GM12878 (cell line): Measurements from ENCODE around the gene LRGUK. TPM values are rescaled to one million over a fixed set of nuclear protein-coding genes. Genes with fewer than 3 reads are reported as not detected.

Experiments
- ATAC-seq: fragments of 200-7000 bp; cut with Tn5 transposase; 3 replicates; pipeline ENCODE4 v1.9.1; 2020; ENCODE audit warnings: mild to moderate bottlenecking, moderate library complexity
- BruUV-seq: library from RNA; stranded (reverse); fragments of 400-500 nt; replicated peaks from 2 replicates; lab custom pipeline; 2021; lab: Mats Ljungman, UMichigan
- CTCF ChIA-PET: fragments of 300-600 bp; sonication (Branson Sonifier 250); formaldehyde crosslinking; extraction: SDS; loops from one replicate; lab custom pipeline; 2021; ENCODE audit warnings: inconsistent platforms; lab: Yijun Ruan, JAX
- POLR2A ChIA-PET: fragments of 350-600 bp; formaldehyde crosslinking; extraction: SDS; loops from one replicate; lab custom pipeline; 2021; ENCODE audit warnings: inconsistent platforms; lab: Charles Lee
- RAD21 ChIA-PET: fragments of 300-600 bp; sonication (Branson Sonifier 250); formaldehyde crosslinking; loops from one replicate; lab custom pipeline; 2023; ENCODE audit warnings: antibody characterized with exemption; ENCODE audit not compliant: unreplicated experiment; lab: Charles Lee
- SMC1A ChIA-PET: fragments of 300-600 bp; sonication (Branson Sonifier 250); formaldehyde crosslinking; loops from one replicate; lab custom pipeline; 2023; ENCODE audit not compliant: unreplicated experiment, uncharacterized antibody; lab: Charles Lee
- DNase-seq: peaks from one replicate; pipeline ENCODE4 v3.0.0-alpha.2; 2011; ENCODE audit warnings: low read depth, low spot score
- FAIRE-seq: peaks from 3 replicates; lab custom pipeline; 2011; peaks lifted over from hg19 to GRCh38; lab: Jason Lieb, UNC
- H2AFZ ChIP-seq: 2 replicates; pipeline ENCODE4 v1.6.0; 2011; ENCODE audit warnings: low read depth, low read length, control low read depth; ENCODE audit not compliant: control insufficient read depth
- H3K27ac ChIP-seq: 2 replicates; pipeline ENCODE4 v1.5.1; 2011; ENCODE audit warnings: control low read depth; ENCODE audit not compliant: control insufficient read depth, insufficient read depth
- H3K27me3 ChIP-seq, 2 experiments: replicated peaks in 1 of 2; 2 replicates each; pipeline versions ENCODE4 v1.6.0 to v1.6.1; 2011; ENCODE audit warnings: low read length in 1 of 2; ENCODE audit not compliant: control insufficient read depth in 2 of 2, insufficient read depth in 2 of 2
- H3K36me3 ChIP-seq, 2 experiments: 2 replicates each; pipeline ENCODE4 v1.5.1; 2011; ENCODE audit warnings: low read length in 1 of 2; ENCODE audit not compliant: control insufficient read depth in 2 of 2, insufficient read depth in 2 of 2
- H3K4me1 ChIP-seq: 2 replicates; pipeline ENCODE4 v1.6.1; 2011; ENCODE audit warnings: mild to moderate bottlenecking, low read length, moderate library complexity, mixed read lengths; ENCODE audit not compliant: control insufficient read depth, insufficient read depth
- H3K4me2 ChIP-seq: 2 replicates; pipeline ENCODE4 v1.6.0; 2011; ENCODE audit warnings: control low read depth; ENCODE audit not compliant: control insufficient read depth, insufficient read depth
- H3K4me3 ChIP-seq: fragments of 200-600 bp; sonication (generic); 2 replicates; pipeline ENCODE4 v1.5.1; 2016
- H3K79me2 ChIP-seq: 2 replicates; pipeline ENCODE4 v1.6.0; 2011; ENCODE audit warnings: low read length; ENCODE audit not compliant: control insufficient read depth, insufficient read depth
- H3K9ac ChIP-seq: 2 replicates; pipeline ENCODE4 v1.8.0; 2011; ENCODE audit warnings: low read length, control low read depth, mixed read lengths; ENCODE audit not compliant: control insufficient read depth, insufficient read depth
- H3K9me3 ChIP-seq: replicated peaks from 3 replicates; pipeline ENCODE4 v1.5.1; 2011; ENCODE audit warnings: mild to moderate bottlenecking, low read length; ENCODE audit not compliant: control insufficient read depth, insufficient read depth
- H4K20me1 ChIP-seq: 2 replicates; pipeline ENCODE4 v1.6.0; 2011; ENCODE audit not compliant: control insufficient read depth, insufficient read depth
- CBX5 ChIP-seq: sonication (generic); IDR thresholded peaks from 2 replicates; pipeline ENCODE4 v1.6.1; 2016; ENCODE audit warnings: low read depth, moderate library complexity, mild to moderate bottlenecking, inconsistent platforms
- CHD1 ChIP-seq: IDR thresholded peaks from 2 replicates; pipeline ENCODE4 v1.6.1; 2012; ENCODE audit warnings: low read depth, low read length, improper control_type of control experiment
- IRF5 ChIP-seq: fragments of 450-650 bp; IDR thresholded peaks from 2 replicates; pipeline ENCODE4 v1.6.1; 2017; ENCODE audit warnings: borderline replicate concordance
- MTA2 ChIP-seq: fragments of 450-650 bp; IDR thresholded peaks from 2 replicates; pipeline ENCODE4 v1.6.1; 2016; ENCODE audit warnings: low read depth, mild to moderate bottlenecking, moderate library complexity
- SREBF2 ChIP-seq: IDR thresholded peaks from 2 replicates; pipeline ENCODE4 v1.6.1; 2012; ENCODE audit warnings: mild to moderate bottlenecking, low read length
- SRF ChIP-seq, 2 experiments: IDR thresholded peaks; 2 replicates each; pipeline ENCODE4 v1.6.1; 2011; ENCODE audit warnings: low read depth in 2 of 2, low read length in 2 of 2, mild to moderate bottlenecking in 1 of 2, moderate library complexity in 1 of 2
- ZBTB33 ChIP-seq: fragments of 450-650 bp; IDR thresholded peaks from 2 replicates; pipeline ENCODE4 v1.6.1; 2017; ENCODE audit warnings: mild to moderate bottlenecking
- ZNF592 ChIP-seq: fragments of 450-650 bp; IDR thresholded peaks from 2 replicates; pipeline ENCODE4 v1.6.1; 2017; ENCODE audit warnings: mild to moderate bottlenecking, moderate library complexity
- ZNF622 ChIP-seq: fragments of 450-650 bp; IDR thresholded peaks from 2 replicates; pipeline ENCODE4 v1.6.1; 2017; ENCODE audit warnings: mild to moderate bottlenecking, inconsistent platforms
- WGBS: methylation state at CpG from one replicate; pipeline ENCODE4 v1.1.6; 2016; ENCODE audit warnings: low lambda C conversion rate; ENCODE audit not compliant: insufficient replicate concordance, insufficient coverage; ENCODE audit errors: missing lambda C conversion rate; 5-methylcytosine and 5-hydroxymethylcytosine counted together
- in situ Hi-C: fragments of 300-500 bp; cut with MboI; formaldehyde crosslinking; loops from 9 replicates; pipeline ENCODE4 v1.14.3; 2018; ENCODE audit warnings: mixed read lengths
- intact Hi-C: fragments of 100-400 bp; cut with micrococcal nuclease; formaldehyde crosslinking; loops from one replicate; pipeline ENCODE4 v1.14.2; 2022; ENCODE audit not compliant: unreplicated experiment
- polyA plus RNA-seq, 11 experiments: library from polyadenylated mRNA; depleted of rRNA in 4 of 11; unstranded in 6 of 11; stranded (reverse) in 5 of 11; fragments of >200 nt; fragmentation: Nextera tagmentation in 4 of 11; fragmentation: Illumina TruSeq in 1 of 11; extraction: Ambion mirVana in 4 of 11; extraction: Trizol in 1 of 11; gene quantifications; 1 replicate in 1 of 11; 2 replicates in 10 of 11; pipeline versions ENCODE4 v1.2.1 to v1.2.3, GENCODE V29; 2011 to 2016; ENCODE audit warnings: inconsistent platforms in 2 of 11, missing spikeins in 2 of 11, low read depth in 1 of 11
- total RNA-seq, 4 experiments: library from RNA; depleted of rRNA in 3 of 4; stranded (reverse); fragments of >200 nt in 3 of 4; fragmentation: Illumina TruSeq in 1 of 4; extraction: Trizol in 1 of 4; gene quantifications; 2 replicates each; pipeline versions ENCODE4 v1.2.1 to v1.2.3, GENCODE V29; 2013 to 2021

LRGUK gene
- total and polyA plus RNA-seq, 10 of the 15 experiments (the other 5 are each of a cell fraction or from before 2014, with no cell fraction given): 0.04 to 0.14 (median 0.08) TPM; not detected in 3

DNA sequence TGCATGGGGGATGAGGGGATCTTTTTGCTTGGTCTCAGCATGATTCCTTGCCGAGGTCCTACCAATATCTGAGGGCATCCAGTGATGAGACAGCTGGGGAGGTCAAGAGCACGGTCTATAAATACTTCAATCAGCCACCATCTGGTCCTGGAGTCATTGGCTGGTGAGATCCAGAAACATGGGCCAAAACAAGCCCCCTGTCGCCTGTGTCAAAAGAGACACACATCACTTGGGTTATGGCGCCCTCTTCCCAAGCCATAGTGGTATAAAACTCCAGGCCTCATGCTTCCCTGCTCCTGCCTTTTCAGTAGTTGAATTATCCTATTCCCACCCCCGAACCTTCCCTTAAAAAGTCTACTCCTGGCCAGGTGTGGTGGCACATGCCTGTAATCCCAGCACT, 128.7 kb downstream of the LRGUK start:
- no peak overlapping the region for H3K4me2 ChIP-seq
- in situ Hi-C loops (no loop called here), intact Hi-C loops (no loop called here)
- no peak overlapping the region for H2AFZ ChIP-seq
- CTCF ChIA-PET: no interaction called here
- no peaks in the 10 kb centered on the region for H3K36me3 ChIP-seq
- FAIRE-seq: no peak
- H3K79me2 ChIP-seq: no peaks in the 10 kb centered on the region
- TF ChIP-seq CBX5 (no peak), ZNF592 (no peak), SREBF2 (no peak), CHD1 (no peak), SRF (IDR thresholded peaks at IDR 0.05; ENCODE audit: low read depth in 2 of 2, low read length in 2 of 2) (no peak), ZBTB33 (no peak), ZNF622 (no peak), MTA2 (no peak), IRF5 (no peak)
- TF ChIP-seq, all 136 proteins: peak for 0
- ChIA-PET RAD21 (no interaction called here), POLR2A (no interaction called here), SMC1A (no interaction called here)
- Histone ChIP-seq H3K9me3 (no peaks in the 10 kb centered on the region), H3K27ac (no peak overlapping the region), H4K20me1 (no peaks in the 10 kb centered on the region), H3K27me3 (no peaks in the 10 kb centered on the region), H3K4me1 (no peaks in the 10 kb centered on the region), H3K4me3 (no peak overlapping the region), H3K9ac (no peak overlapping the region)
- DNase-seq: no peak
- no peak for ATAC-seq
- BruUV-seq: no TSS peak
- WGBS: 32% methylated on average over 5 of the region's 5 CpGs
